K562 (cell line): ENCODE data around the gene CMSS1. TPM values are rescaled to one million over a fixed set of nuclear protein-coding genes. Genes with fewer than 3 reads are reported as not detected.

Source experiments
- BCL6 ChIP-seq: fragments of 250-450 bp; sonication (Bioruptor Pico); IDR thresholded peaks from 2 replicates; pipeline ENCODE4 v1.4.0; 2020
- CBX2 ChIP-seq: fragments of 200-600 bp; sonication (generic); IDR thresholded peaks from one replicate; pipeline ENCODE4 v1.6.1; 2012; ENCODE audit warnings: mild to moderate bottlenecking, low read length, inconsistent platforms; ENCODE audit not compliant: insufficient read depth, poor library complexity, severe bottlenecking
- CCNT2 ChIP-seq: IDR thresholded peaks from 2 replicates; pipeline ENCODE4 v1.6.1; 2011; ENCODE audit warnings: borderline replicate concordance, low read depth, mild to moderate bottlenecking, moderate library complexity, mixed read lengths, low read length; ENCODE audit not compliant: insufficient read length; ENCODE audit errors: extremely low read depth
- CEBPZ ChIP-seq: fragments of 150-350 bp; IDR thresholded peaks from 2 replicates; pipeline ENCODE4 v1.6.1; 2014; ENCODE audit warnings: low read depth, mild to moderate bottlenecking, low read length, borderline replicate concordance
- CHD2 ChIP-seq: IDR thresholded peaks from 2 replicates; pipeline ENCODE4 v1.6.1; 2011; ENCODE audit warnings: low read depth, low read length
- GATA2 ChIP-seq: sonication (generic); formaldehyde crosslinking; IDR thresholded peaks from 2 replicates; pipeline ENCODE4 v1.4.0; 2020; ENCODE audit warnings: mild to moderate bottlenecking, missing genetic modification reagents
- HES1 ChIP-seq: fragments of 450-650 bp; IDR thresholded peaks from 2 replicates; pipeline ENCODE4 v1.6.1; 2016; ENCODE audit warnings: low read depth, mild to moderate bottlenecking, moderate library complexity
- HNRNPK ChIP-seq: fragments of 200-400 bp; formaldehyde crosslinking; IDR thresholded peaks from one replicate; pipeline ENCODE4 v1.6.1; 2018; ENCODE audit warnings: mild to moderate bottlenecking, low read depth, low read length; ENCODE audit not compliant: poor library complexity, severe bottlenecking
- ID3 ChIP-seq, 2 experiments: fragments of 250-450 bp in 1 of 2; fragments of 450-650 bp in 1 of 2; sonication (Bioruptor Pico) in 1 of 2; IDR thresholded peaks; 2 replicates each; pipeline versions ENCODE4 v1.6.1 to v1.8.0; 2016 to 2021; ENCODE audit warnings: mild to moderate bottlenecking in 2 of 2, moderate library complexity in 2 of 2, missing compliant biosample characterization in 1 of 2, missing genetic modification characterization in 1 of 2
- JUN ChIP-seq, 2 experiments: sonication (generic) in 1 of 2; formaldehyde crosslinking in 1 of 2; IDR thresholded peaks; 2 replicates each; pipeline versions ENCODE4 v1.6.1 to v1.8.0; 2012 to 2022; ENCODE audit warnings: borderline replicate concordance in 2 of 2, mild to moderate bottlenecking in 2 of 2, improper control_type of control experiment in 1 of 2, low read depth in 1 of 2, low read length in 1 of 2, missing genetic modification reagents in 1 of 2
- MAFG ChIP-seq: fragments of 450-650 bp; conservative IDR thresholded peaks from 2 replicates; pipeline ENCODE4 v1.6.1; 2016; ENCODE audit warnings: missing genetic modification characterization, missing compliant biosample characterization
- RBM15 ChIP-seq: fragments of 200-400 bp; formaldehyde crosslinking; IDR thresholded peaks from 2 replicates; pipeline ENCODE4 v1.6.1; 2018; ENCODE audit warnings: mild to moderate bottlenecking, low read length, moderate library complexity; ENCODE audit not compliant: insufficient read depth
- SMC3 ChIP-seq: conservative IDR thresholded peaks from 2 replicates; pipeline ENCODE4 v1.6.1; 2011; ENCODE audit warnings: low read depth, low read length, improper control_type of control experiment; ENCODE audit not compliant: insufficient read depth
- ZFP30 ChIP-seq: fragments of 250-450 bp; sonication (Bioruptor Pico); IDR thresholded peaks from 2 replicates; pipeline ENCODE4 v1.8.0; 2022; ENCODE audit warnings: moderate library complexity, mild to moderate bottlenecking, inconsistent platforms, borderline replicate concordance
- ZKSCAN3 ChIP-seq: fragments of 250-450 bp; sonication (Bioruptor Pico); IDR thresholded peaks from 2 replicates; pipeline ENCODE4 v1.4.0; 2020
- ZNF212 ChIP-seq: fragments of 450-650 bp; formaldehyde crosslinking; IDR thresholded peaks from 2 replicates; pipeline ENCODE4 v1.4.0; 2020; ENCODE audit warnings: mild to moderate bottlenecking
- ZNF444 ChIP-seq: fragments of 250-450 bp; sonication (Bioruptor Pico); IDR thresholded peaks from 2 replicates; pipeline ENCODE4 v1.4.0; 2020; ENCODE audit warnings: mild to moderate bottlenecking, moderate library complexity
- polyA plus RNA-seq, 8 experiments: library from polyadenylated mRNA; depleted of rRNA in 4 of 8; stranded (reverse) in 5 of 8; unstranded in 3 of 8; fragments of >200 nt; fragmentation: Nextera tagmentation in 2 of 8; fragmentation: Illumina TruSeq in 1 of 8; extraction: Ambion mirVana in 2 of 8; extraction: Trizol in 1 of 8; gene quantifications; 2 replicates each; pipeline versions ENCODE4 v1.2.1 to v1.2.3, GENCODE V29; 2011 to 2014; ENCODE audit warnings: inconsistent platforms in 1 of 8, missing spikeins in 1 of 8
- total RNA-seq, 7 experiments: library from RNA; depleted of rRNA in 6 of 7; stranded (reverse); fragments of >200 nt in 6 of 7; fragmentation: Illumina TruSeq in 2 of 7; extraction: Trizol in 2 of 7; gene quantifications; 2 replicates each; pipeline versions ENCODE4 v1.2.1 to v1.2.3, GENCODE V29; 2011 to 2021; ENCODE audit warnings: low replicate concordance in 1 of 7
- TF ChIP-seq, protein P1 (sequence below), 2 experiments: fragments of 450-650 bp in 1 of 2; sonication (generic) in 1 of 2; formaldehyde crosslinking; conservative IDR thresholded peaks; 2 replicates each; pipeline versions ENCODE4 v1.4.0 to v1.8.1; 2020 to 2022; ENCODE audit warnings: mild to moderate bottlenecking in 1 of 2, missing genetic modification reagents in 1 of 2
- TF ChIP-seq, protein P2 (sequence below): fragments of 250-450 bp; sonication (Bioruptor Pico); IDR thresholded peaks from 2 replicates; pipeline ENCODE4 v1.8.0; 2021; ENCODE audit warnings: mild to moderate bottlenecking, moderate library complexity

CMSS1 gene
- total and polyA plus RNA-seq, 9 of the 15 experiments (the other 6 are each of a cell fraction or from before 2014, with no cell fraction given): 46.9 to 109 (median 72.3) TPM

GRCh38 chr3:99817437-99818240 is at the start of gene CMSS1 (continued):
- TF ChIP-seq RBM15: no peak
- peak; percentile 73 for TF ChIP-seq JUN (IDR thresholded peaks at IDR 0.05; ENCODE audit: borderline replicate concordance, low read depth, low read length)
- no peak for TF ChIP-seq JUN (CRISPR knock-in tag; IDR thresholded peaks at IDR 0.05; ENCODE audit: borderline replicate concordance)
- no peak for TF ChIP-seq HNRNPK
- TF ChIP-seq BCL6 (CRISPR knock-in tag): no peak
- no peak for TF ChIP-seq ZNF444 (CRISPR knock-in tag)
- no peak for TF ChIP-seq ID3 (CRISPR knock-in tag; IDR thresholded peaks at IDR 0.05)
- peak; percentile 67; the same call in 1 of the 2 replicates for TF ChIP-seq ID3 (tag; IDR thresholded peaks at IDR 0.05)
- no peak for TF ChIP-seq SMC3
- TF ChIP-seq, protein P1, sequence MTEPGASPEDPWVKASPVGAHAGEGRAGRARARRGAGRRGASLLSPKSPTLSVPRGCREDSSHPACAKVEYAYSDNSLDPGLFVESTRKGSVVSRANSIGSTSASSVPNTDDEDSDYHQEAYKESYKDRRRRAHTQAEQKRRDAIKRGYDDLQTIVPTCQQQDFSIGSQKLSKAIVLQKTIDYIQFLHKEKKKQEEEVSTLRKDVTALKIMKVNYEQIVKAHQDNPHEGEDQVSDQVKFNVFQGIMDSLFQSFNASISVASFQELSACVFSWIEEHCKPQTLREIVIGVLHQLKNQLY (CRISPR knock-in tag; conservative IDR thresholded peaks at IDR 0.05): no peak
- TF ChIP-seq ZNF212 (CRISPR knock-in tag): no peak
- peak; percentile 59 for TF ChIP-seq MAFG (tag)
- TF ChIP-seq CHD2: peak; percentile 14; the same call in 1 of the 2 replicates
- TF ChIP-seq HES1: no peak
- TF ChIP-seq CBX2: no peak
- TF ChIP-seq CCNT2: no peak
- TF ChIP-seq CEBPZ: no peak
- peak; percentile 47; the same call in 1 of the 2 replicates for TF ChIP-seq GATA2 (CRISPR knock-in tag)
- TF ChIP-seq, protein P2, sequence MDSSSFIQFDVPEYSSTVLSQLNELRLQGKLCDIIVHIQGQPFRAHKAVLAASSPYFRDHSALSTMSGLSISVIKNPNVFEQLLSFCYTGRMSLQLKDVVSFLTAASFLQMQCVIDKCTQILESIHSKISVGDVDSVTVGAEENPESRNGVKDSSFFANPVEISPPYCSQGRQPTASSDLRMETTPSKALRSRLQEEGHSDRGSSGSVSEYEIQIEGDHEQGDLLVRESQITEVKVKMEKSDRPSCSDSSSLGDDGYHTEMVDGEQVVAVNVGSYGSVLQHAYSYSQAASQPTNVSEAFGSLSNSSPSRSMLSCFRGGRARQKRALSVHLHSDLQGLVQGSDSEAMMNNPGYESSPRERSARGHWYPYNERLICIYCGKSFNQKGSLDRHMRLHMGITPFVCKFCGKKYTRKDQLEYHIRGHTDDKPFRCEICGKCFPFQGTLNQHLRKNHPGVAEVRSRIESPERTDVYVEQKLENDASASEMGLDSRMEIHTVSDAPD (CRISPR knock-in tag): no peak
- no peak for TF ChIP-seq ZFP30 (CRISPR knock-in tag)
- TF ChIP-seq ZKSCAN3 (CRISPR knock-in tag): no peak
